HepG2 (cell line): ENCODE measurements around the gene OR6N1. TPM values are rescaled to one million over a fixed set of nuclear protein-coding genes. Genes with fewer than 3 reads are reported as not detected.

Source experiments
- ATAC-seq: fragments of 200-7000 bp; cut with Tn5 transposase; 3 replicates; pipeline ENCODE4 v1.9.1; 2020; ENCODE audit warnings: mild to moderate bottlenecking, moderate library complexity
- BruUV-seq: library from RNA; stranded (reverse); fragments of 400-500 nt; replicated peaks from 2 replicates; lab custom pipeline; 2021; lab: Mats Ljungman, UMichigan
- CTCF ChIA-PET: fragments of 300-600 bp; formaldehyde crosslinking; extraction: SDS; loops from one replicate; lab custom pipeline; 2021; ENCODE audit warnings: low total read pairs, inconsistent platforms, low intra/inter-chr PET ratio; lab: Yijun Ruan, JAX
- POLR2A ChIA-PET: fragments of 350-600 bp; sonication (Branson Sonifier 250); formaldehyde crosslinking; loops from one replicate; lab custom pipeline; 2020; ENCODE audit warnings: antibody characterized with exemption, inconsistent platforms; lab: Yijun Ruan, JAX
- DNase-seq: peaks from one replicate; pipeline ENCODE4 v3.0.0-alpha.2; 2015; ENCODE audit warnings: low spot score
- FAIRE-seq: peaks from 3 replicates; lab custom pipeline; 2011; peaks lifted over from hg19 to GRCh38; lab: Jason Lieb, UNC
- H2AFZ ChIP-seq: one replicate; pipeline ENCODE4 v1.6.1; 2011; ENCODE audit warnings: low read length, inconsistent platforms
- H3K27ac ChIP-seq: fragments of 300-600 bp; 3 replicates; pipeline ENCODE4 v1.8.0; 2011; ENCODE audit warnings: mixed run types, mild to moderate bottlenecking, mixed read lengths, low read length, inconsistent platforms; ENCODE audit not compliant: insufficient read depth; ENCODE audit errors: extremely low read length
- H3K27me3 ChIP-seq, 2 experiments: fragments of 200-600 bp in 1 of 2; 2 replicates in 1 of 2; 3 replicates in 1 of 2; pipeline versions ENCODE4 v1.6.0 to v1.8.0; 2011; ENCODE audit warnings: low read length in 2 of 2, mild to moderate bottlenecking in 2 of 2, moderate library complexity in 2 of 2, inconsistent platforms in 1 of 2; ENCODE audit not compliant: insufficient read depth in 2 of 2, control insufficient read depth in 1 of 2
- H3K36me3 ChIP-seq, 2 experiments: fragments of 200-600 bp in 1 of 2; replicated peaks in 1 of 2; 2 replicates in 1 of 2; 3 replicates in 1 of 2; pipeline versions ENCODE4 v1.5.1 to v1.8.0; 2011; ENCODE audit warnings: low read length in 2 of 2, inconsistent platforms in 1 of 2; ENCODE audit not compliant: insufficient read depth in 2 of 2, control insufficient read depth in 1 of 2
- H3K4me1 ChIP-seq: 2 replicates; pipeline ENCODE4 v1.5.1; 2012; ENCODE audit warnings: low read length, inconsistent platforms; ENCODE audit not compliant: insufficient read depth
- H3K4me2 ChIP-seq: 2 replicates; pipeline ENCODE4 v1.6.0; 2011; ENCODE audit warnings: low read depth, low read length, inconsistent platforms
- H3K4me3 ChIP-seq, 3 experiments: fragments of 200-600 bp in 1 of 3; sonication (generic), shearing (Covaris generic) in 1 of 3; replicated peaks in 1 of 3; 2 replicates each; pipeline ENCODE4 v1.5.1; 2011 to 2016; ENCODE audit warnings: low read length in 3 of 3, inconsistent platforms in 2 of 3, low read depth in 2 of 3, mild to moderate bottlenecking in 2 of 3, control low read depth in 1 of 3, mixed read lengths in 1 of 3; ENCODE audit not compliant: insufficient read depth in 1 of 3
- H3K79me2 ChIP-seq: one replicate; pipeline ENCODE4 v1.6.1; 2011; ENCODE audit warnings: low read length, inconsistent platforms; ENCODE audit not compliant: insufficient read depth
- H3K9ac ChIP-seq: 2 replicates; pipeline ENCODE4 v1.6.0; 2011; ENCODE audit warnings: mild to moderate bottlenecking, low read depth, low read length, inconsistent platforms; ENCODE audit not compliant: insufficient read depth
- H3K9me3 ChIP-seq: 2 replicates; pipeline ENCODE4 v1.5.1; 2012; ENCODE audit warnings: mild to moderate bottlenecking, low read length
- H4K20me1 ChIP-seq: 2 replicates; pipeline ENCODE4 v1.6.0; 2011; ENCODE audit warnings: inconsistent platforms, mild to moderate bottlenecking, low read length, moderate library complexity; ENCODE audit not compliant: insufficient read depth
- FUBP1 ChIP-seq: sonication (generic); formaldehyde crosslinking; IDR thresholded peaks from 2 replicates; pipeline ENCODE4 v1.5.1; 2020; ENCODE audit warnings: missing genetic modification reagents, mild to moderate bottlenecking, borderline replicate concordance
- GRHL1 ChIP-seq: sonication (generic); formaldehyde crosslinking; conservative IDR thresholded peaks from 2 replicates; pipeline ENCODE4 v1.8.0; 2022; ENCODE audit warnings: missing genetic modification reagents
- MLX ChIP-seq: IDR thresholded peaks from 2 replicates; pipeline ENCODE4 v1.6.1; 2016
- RFXAP ChIP-seq: sonication (generic); formaldehyde crosslinking; IDR thresholded peaks from 2 replicates; pipeline ENCODE4 v1.4.0; 2020; ENCODE audit warnings: missing genetic modification reagents, borderline replicate concordance
- SMARCE1 ChIP-seq: fragments of 450-650 bp; IDR thresholded peaks from 2 replicates; pipeline ENCODE4 v1.6.1; 2017; ENCODE audit warnings: borderline replicate concordance
- SRSF4 ChIP-seq: fragments of 200-400 bp; formaldehyde crosslinking; IDR thresholded peaks from one replicate; pipeline ENCODE4 v1.6.1; 2018; ENCODE audit warnings: mild to moderate bottlenecking, low read depth, low read length, moderate library complexity; ENCODE audit not compliant: poor library complexity, severe bottlenecking
- YEATS4 ChIP-seq: sonication (generic); formaldehyde crosslinking; IDR thresholded peaks from 2 replicates; pipeline ENCODE4 v1.4.0; 2020; ENCODE audit warnings: missing genetic modification reagents, borderline replicate concordance
- ZNF224 ChIP-seq: sonication (generic); formaldehyde crosslinking; IDR thresholded peaks from 2 replicates; pipeline ENCODE4 v1.5.0; 2020; ENCODE audit warnings: mild to moderate bottlenecking, missing genetic modification reagents
- ZNF570 ChIP-seq: sonication (generic); formaldehyde crosslinking; IDR thresholded peaks from 2 replicates; pipeline ENCODE4 v1.4.0; 2020; ENCODE audit warnings: mild to moderate bottlenecking, missing genetic modification reagents, borderline replicate concordance
- ZNF646 ChIP-seq: sonication (generic); formaldehyde crosslinking; IDR thresholded peaks from 2 replicates; pipeline ENCODE4 v1.9.0; 2021; ENCODE audit warnings: mild to moderate bottlenecking, missing genetic modification reagents
- ZNF777 ChIP-seq: sonication (generic); formaldehyde crosslinking; IDR thresholded peaks from 2 replicates; pipeline ENCODE4 v1.4.0; 2020; ENCODE audit warnings: missing genetic modification reagents
- WGBS: methylation state at CpG from one replicate; pipeline ENCODE4 v1.1.6; 2017; ENCODE audit warnings: low lambda C conversion rate; 5-methylcytosine and 5-hydroxymethylcytosine counted together
- in situ Hi-C: cut with HindIII; loops from 2 replicates; pipeline ENCODE4 v1.10.0; 2017; ENCODE audit warnings: low pct_unique_long_range_greater_than_20kb; ENCODE audit not compliant: extremely low pct_ligation_motif_present
- intact Hi-C: fragments of 100-400 bp; cut with micrococcal nuclease; formaldehyde crosslinking; loops from one replicate; pipeline ENCODE4 v1.10.0; 2022; ENCODE audit not compliant: unreplicated experiment
- polyA plus RNA-seq, 8 experiments: library from polyadenylated mRNA; depleted of rRNA in 3 of 8; stranded (reverse) in 7 of 8; unstranded in 1 of 8; fragments of >200 nt; fragmentation: Illumina TruSeq in 4 of 8; extraction: Trizol in 4 of 8; gene quantifications; 2 replicates each; pipeline versions ENCODE4 v1.2.1 to v1.2.3, GENCODE V29; 2011 to 2016; ENCODE audit warnings: low read depth in 4 of 8, missing spikeins in 1 of 8, mixed read lengths in 1 of 8; ENCODE audit not compliant: insufficient read depth in 1 of 8
- total RNA-seq, 5 experiments: library from RNA; depleted of rRNA; stranded (reverse); fragments of >200 nt; fragmentation: Illumina TruSeq; extraction: Trizol; gene quantifications; 2 replicates each; pipeline ENCODE4 v1.2.3, GENCODE V29; 2016; ENCODE audit warnings: low read depth in 1 of 5

OR6N1 gene
- total and polyA plus RNA-seq, 2 of the 13 experiments (the other 11 are each of a cell fraction or from before 2014, with no cell fraction given) = not detected

GRCh38 chr1:158728510-158729225, 43.3 kb downstream of the OR6N1 start:
- in situ Hi-C loops = no loop called here
- H3K9ac ChIP-seq = no peak overlapping the region
- BruUV-seq = no TSS peak
- ATAC-seq (no peak), DNase-seq (no peak), FAIRE-seq (no peak)
- no peaks in the 10 kb centered on the region for H3K79me2 ChIP-seq
- 1% methylated on average over 3 of the region's 3 CpGs for WGBS
- no peaks in the 10 kb centered on the region for H3K9me3 ChIP-seq
- ChIA-PET CTCF (no interaction called here), POLR2A (no interaction called here)
- no peaks in the 10 kb centered on the region for H3K4me1 ChIP-seq
- no peak overlapping the region for H3K27ac ChIP-seq
- H3K4me2 ChIP-seq = no peak overlapping the region
- H3K27me3 ChIP-seq = no peaks in the 10 kb centered on the region
- no peak overlapping the region for H2AFZ ChIP-seq
- H3K36me3 ChIP-seq = no peaks in the 10 kb centered on the region
- H4K20me1 ChIP-seq = no peaks in the 10 kb centered on the region
- intact Hi-C loops = no loop called here
- H3K4me3 ChIP-seq = no peak overlapping the region
- TF ChIP-seq GRHL1 (no peak), ZNF224 (CRISPR knock-in tag) (no peak), ZNF646 (CRISPR knock-in tag) (no peak), SMARCE1 (no peak), SRSF4 (no peak), YEATS4 (CRISPR knock-in tag) (no peak), ZNF570 (CRISPR knock-in tag) (no peak), MLX (CRISPR knock-in tag) (no peak), RFXAP (CRISPR knock-in tag) (no peak), ZNF777 (CRISPR knock-in tag) (no peak), FUBP1 (CRISPR knock-in tag) (no peak)
